Measurements from ENCODE around the gene RNF7.
"Not testable (repeated sequence)": the region's sequence is repeated elsewhere in the genome, so short reads cannot be mapped to it uniquely, and the experiment has no call there.

RNF7 gene

DNA sequence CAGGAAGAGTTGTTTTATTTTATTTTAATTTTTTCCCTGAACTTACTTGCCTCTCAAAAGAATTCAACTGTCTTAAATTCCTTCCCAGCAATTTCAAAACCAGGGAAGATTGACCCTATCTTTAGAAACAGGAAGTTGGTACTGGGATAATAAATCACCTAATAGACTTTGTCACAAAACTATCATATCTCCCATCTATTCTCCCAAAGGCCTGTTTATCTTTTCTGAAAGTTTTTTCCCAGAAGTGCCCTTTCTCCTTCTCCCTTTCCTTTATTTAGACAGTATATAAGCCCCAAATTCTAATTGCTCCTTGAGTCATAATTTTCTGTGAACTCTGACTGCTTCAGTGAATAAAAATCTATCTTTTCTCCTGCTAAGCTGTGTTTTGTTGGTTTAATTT lies 2.9 kb upstream of the RNF7 start:
- no peak for DNase-seq (ENCODE audit: low read depth in 4 of 4, low spot score in 1 of 4)

DNA sequence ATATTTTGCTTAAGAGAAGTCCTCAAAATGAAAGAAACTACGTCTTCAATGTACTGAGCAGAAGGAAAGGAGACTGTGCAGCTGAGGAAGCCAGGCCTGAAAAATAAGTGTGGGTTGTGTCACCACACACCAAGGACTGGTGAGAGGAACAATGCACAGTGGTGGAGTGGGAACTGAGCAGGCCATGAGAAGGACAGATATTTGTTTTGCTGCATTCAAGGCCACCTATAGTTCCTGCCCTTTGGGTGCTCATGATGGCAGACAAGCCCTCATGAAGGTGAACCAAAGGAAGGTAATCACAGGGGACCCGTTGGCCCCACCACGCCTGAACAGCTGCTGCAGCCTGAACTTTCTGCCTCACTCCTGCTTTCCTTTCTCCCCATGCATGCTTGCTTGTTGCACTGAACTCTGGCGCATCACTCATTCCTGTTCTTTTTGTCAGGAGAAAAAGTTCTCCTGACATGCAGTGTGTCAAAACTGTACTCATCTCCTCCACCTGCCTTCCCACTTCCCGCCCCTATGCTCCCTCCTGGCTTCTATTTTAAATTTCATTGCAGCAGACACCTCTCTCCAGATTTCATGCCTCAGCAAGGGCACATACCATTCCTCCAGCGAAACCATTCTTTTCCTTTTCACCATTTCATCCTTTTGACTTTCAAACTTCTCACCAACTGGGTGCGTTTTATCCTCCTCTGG lies 2.2 kb upstream of the RNF7 start:
- no peak for DNase-seq (ENCODE audit: low read depth in 4 of 4, low spot score in 1 of 4)

DNA sequence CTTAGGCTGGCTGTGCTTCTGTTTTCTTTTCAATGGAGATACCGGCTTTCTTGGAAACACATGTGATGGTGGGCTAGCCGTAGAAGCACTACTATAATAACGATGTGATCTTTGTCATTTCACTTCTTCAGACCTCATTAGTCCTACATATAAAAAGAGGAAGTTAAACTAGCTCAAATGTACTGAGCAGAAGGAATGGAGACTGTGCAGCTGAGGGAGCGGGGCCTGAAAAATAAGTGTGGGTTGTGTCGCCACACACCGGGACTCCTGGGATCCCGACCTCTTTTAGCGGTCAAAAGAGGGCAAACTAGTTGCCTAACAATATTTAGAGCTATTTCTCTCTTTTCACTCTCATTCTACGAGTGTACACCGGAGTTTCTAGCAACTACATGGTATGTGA lies 1.0 kb upstream of the RNF7 start:
- no peak for DNase-seq (ENCODE audit: low read depth in 4 of 4, low spot score in 1 of 4)

DNA sequence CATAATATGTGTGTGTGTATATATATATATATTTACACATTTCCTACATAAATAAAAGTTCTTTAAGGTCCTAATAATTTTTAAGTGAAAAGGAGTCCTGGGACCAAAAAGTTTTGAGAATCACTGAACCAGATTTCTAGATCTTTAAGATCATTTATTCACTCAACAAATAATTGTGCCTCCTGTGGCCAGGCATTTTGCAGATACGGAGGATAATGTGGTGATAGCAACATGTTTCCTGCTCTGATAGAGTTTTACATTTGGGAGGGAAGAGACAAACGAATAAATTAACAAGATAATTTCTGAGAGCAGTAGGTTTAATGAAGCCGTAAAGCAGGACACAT lies 448 bp upstream of the RNF7 start:
- no peak for DNase-seq (ENCODE audit: low read depth in 4 of 4, low spot score in 1 of 4)

DNA sequence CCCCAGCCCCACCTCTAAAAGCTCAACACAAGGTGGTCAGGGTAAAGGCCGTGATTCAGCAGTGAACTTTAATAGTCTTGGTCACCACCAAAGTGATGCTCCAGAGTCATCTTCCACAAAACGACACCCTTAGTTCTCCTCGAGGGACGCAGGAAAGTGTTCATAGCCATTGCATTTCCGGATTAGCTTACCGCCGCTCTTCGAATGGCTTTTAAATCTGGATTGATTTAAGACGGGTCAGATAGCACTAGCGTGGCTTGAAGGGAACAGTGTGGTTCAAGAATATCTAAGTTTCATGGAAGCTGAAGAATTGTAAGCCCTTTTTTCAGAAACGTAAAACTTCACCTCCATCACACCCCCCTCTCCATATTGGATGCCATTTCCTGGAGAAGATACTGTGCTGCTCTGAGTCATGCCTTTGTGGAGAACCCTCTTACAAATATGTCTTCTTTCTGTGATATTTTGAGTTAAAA lies 829 bp downstream of the RNF7 start:
- peak in 1 of 4 experiments; percentile 5 for DNase-seq (ENCODE audit: low read depth in 4 of 4, low spot score in 1 of 4)

DNA sequence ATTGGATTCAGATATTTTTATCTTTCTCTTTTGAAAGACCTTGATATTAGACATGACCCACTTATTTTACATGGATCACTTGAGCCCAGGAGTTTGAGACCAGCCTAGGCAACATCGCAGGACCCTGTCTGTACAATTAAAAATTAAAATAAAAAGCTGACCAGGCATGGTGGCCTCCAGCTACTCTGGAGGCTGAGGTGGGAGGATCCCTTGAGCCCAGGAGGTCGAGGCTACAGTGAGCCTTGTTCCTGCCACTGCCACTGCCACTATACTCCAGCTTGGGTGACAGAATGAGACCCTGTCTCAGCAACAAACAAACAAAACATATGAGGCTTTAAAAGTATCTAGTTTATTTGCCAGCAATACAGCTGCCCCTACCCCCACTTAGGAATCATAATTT lies 1.6 kb downstream of the RNF7 start:
- no peak for DNase-seq (ENCODE audit: low read depth in 4 of 4, low spot score in 1 of 4)

DNA sequence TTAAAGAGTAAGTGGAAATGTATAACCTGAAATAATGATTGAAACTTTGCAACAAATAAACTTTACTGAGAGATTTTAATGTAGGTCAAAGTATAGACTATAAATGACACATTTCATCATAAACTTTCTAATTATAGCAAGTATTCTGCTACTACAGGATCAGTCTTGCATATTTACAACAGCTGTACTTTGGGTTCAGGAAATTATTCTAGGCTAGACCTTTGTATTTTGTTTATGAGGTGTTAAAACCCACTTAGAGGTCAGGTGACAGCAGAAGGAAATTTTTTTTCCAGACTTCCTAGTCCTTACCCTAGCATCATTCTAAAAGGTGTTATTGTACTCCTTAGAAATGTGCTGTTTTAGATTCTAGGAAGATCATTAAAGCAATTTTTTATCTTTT lies 2.3 kb downstream of the RNF7 start:
- no peak for DNase-seq (ENCODE audit: low read depth in 4 of 4, low spot score in 1 of 4)

DNA sequence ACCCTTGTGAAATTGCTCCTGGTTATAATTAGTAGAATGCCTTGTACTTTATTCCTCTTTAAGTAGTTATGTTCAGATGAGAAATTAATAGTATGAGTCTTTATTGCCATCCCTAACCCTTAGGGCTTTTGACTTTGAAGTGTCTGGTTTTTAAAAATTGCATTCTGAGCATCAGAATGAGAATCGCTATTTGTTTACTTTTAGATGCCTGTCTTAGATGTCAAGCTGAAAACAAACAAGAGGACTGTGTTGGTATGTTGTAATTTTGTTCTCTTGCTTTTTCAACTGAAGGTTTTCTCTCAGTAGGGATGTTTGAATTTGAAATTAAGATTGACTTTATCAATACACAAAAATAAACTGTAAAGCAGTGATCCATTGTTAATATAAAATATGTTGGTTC lies 5.2 kb downstream of the RNF7 start:
- DNase-seq (ENCODE audit: low read depth in 4 of 4, low spot score in 1 of 4) = no peak

DNA sequence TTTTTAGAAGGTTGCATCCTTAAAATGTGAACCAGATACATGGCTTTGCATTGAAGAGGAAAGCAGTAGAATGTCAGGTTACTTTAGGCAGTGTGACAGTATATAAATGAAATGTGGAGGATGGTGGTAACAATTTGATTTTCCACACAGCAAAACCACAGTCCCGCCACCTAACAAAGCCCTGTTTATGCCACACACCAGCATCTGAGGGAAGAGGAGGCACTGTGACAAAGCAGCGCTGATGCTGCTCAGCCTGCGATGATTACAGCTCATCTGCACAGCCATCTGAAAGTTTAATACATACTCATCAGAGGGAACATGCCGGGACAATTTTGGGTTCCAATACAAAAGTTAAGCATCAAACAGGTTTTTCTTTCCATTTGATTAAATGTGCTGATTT lies 8.9 kb downstream of the RNF7 start:
- DNase-seq (ENCODE audit: low read depth in 4 of 4, low spot score in 1 of 4) = no peak

DNA sequence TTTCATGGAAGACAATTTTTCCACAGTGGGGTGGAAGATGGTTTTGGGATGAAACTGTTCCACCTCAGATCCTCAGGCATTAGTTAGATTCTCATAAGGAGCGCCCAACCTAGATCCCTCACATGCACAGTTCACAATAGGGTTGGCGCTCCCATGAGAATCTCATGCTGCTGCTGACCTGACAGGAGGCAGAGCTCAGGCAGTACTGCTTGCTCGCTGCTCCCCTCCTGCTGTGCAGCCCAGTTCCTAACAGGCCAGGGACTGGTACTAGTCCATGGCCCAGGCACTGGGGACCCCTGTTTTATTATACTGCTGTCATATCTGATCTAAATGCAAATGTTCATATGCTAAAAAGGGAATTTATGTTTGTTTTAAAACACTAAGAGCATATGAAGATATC lies 15.3 kb downstream of the RNF7 start:
- no peak for DNase-seq (ENCODE audit: low read depth in 4 of 4, low spot score in 1 of 4)

DNA sequence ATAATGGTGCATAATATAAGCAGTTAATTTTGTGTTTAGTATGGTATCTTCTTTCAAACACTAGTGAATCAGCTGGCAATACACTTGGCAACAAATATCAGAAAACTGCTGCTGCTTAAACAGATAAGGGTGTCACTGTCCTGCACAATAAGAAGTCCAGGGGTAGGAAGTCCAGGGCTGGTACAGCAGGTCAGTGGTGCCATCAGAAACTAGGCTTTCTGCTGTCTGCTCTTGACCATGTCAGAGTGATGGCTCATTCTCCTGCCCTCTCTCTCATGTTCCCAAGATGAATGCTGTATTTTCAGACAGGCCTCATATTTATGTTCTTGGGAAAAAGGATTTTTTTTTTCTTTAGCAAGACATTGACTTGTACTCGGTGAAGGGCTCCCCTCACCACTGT lies 15.9 kb downstream of the RNF7 start:
- no peak for DNase-seq (ENCODE audit: low read depth in 4 of 4, low spot score in 1 of 4)

DNA sequence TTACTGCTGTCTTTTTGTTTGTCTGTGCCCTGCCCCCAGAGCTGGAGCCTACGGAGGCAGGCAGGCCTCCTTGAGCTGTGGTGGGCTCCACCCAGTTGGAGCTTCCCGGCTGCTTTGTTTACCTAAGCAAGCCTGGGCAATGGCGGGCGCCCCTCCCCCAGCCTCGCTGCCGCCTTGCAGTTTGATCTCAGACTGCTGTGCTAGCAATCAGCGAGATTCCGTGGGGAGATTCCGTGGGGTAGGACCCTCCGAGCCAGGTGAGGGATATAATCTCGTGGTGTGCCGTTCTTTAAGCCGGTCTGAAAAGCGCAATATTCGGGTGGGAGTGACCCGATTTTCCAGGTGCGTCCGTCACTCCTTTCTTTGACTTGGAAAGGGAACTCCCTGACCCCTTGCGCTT lies 24.5 kb downstream of the RNF7 start:
- DNase-seq (ENCODE audit: low read depth in 4 of 4, low spot score in 1 of 4) = not testable (repeated sequence)

DNA sequence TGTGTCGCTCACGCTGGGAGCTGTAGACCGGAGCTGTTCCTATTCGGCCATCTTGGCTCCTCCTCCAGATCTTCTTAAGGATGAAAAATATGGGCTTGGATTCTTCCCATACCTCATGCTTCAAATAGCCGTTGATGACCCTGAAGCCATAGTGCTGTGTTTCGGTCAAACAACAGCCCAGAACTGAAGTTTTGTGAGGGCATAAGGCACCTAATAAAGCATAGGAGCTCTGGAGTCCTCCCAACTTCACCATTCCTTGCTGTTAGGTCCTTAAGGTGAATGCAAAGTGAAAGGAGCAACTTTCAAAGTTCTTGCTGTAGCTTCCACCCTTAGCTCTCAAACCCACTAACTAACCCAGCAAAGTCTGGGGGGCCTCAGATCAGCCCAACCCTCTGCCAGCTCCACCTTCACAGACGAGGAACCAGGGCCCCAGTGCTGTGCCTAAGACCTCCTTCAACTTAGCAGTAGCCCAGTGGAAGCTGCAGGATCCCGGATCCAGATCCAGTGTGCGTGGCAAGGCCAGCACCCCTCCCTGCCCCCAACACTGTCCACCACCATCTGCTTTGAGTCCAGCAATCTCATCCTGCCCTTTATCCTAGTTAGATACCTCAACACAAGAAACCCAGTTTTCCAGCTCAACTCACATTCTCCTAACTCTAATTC lies 25.1 kb downstream of the RNF7 start, which contains the start of gene GRK7:
GRK7 (plus strand) TSS at position 321 of the 663 bp plus-strand sequence. CDS start 14,877 bp downstream, outside the sequence.
- DNase-seq (ENCODE audit: low read depth in 4 of 4, low spot score in 1 of 4) = no peak

DNA sequence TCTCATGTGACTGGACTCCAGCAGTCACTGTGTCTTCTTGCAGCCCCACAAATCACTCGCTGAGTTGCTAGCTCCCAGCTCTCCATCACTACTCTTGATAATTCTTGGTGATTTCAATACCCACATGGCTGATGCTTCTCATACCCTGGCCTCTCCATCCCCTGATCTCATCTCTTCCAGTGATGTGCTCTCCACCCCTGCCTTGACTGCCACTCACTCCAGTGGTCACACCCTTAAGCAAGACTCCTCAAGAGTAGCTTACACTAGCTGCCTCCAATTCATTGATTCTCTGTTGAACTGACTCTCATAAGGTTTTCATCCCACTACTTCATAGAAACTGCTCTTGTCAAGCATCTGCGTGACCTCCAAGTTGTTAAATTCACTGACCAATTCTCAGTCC lies 25.9 kb downstream of the RNF7 start:
- DNase-seq (ENCODE audit: low read depth in 4 of 4, low spot score in 1 of 4) = no peak

DNA sequence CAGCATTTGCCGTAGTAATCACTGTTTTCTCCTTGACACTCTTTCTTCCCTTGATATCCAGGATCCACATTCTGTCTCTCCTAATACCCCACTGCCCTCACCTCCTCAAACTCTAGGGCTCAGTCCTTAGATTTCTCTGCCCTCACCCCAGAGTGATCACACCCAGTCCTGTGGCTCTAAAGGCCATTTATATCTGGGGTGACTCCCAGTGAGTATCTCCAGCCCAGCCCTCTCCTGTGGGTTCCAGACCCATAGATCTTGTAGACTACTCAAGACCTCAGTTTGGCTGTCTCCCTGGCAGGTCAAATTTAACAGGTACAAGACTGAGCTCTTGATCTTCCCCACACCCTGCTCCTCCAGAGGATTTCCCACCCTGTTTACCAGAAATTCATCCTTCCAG lies 26.4 kb downstream of the RNF7 start:
- DNase-seq (ENCODE audit: low read depth in 4 of 4, low spot score in 1 of 4) = no peak

DNA sequence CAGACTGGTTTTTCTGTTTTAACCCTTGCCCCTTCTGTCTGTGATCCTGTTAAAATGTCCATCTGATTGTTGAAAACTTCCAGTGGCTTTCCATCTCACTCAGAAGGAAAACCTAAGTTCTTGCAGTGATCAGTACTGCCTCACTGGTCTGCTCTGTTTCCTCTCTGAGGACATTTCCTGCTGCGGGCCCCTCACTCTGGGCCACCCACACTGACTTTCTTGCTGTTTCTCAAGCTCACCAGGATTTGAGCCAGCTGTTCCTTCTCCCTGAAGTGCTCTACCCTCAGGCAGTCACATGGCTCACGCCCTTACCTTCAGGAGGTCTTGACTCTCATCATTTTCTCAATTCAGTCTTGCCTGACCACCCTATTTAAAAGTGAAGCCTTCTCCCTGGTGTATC lies 26.9 kb downstream of the RNF7 start:
- no peak for DNase-seq (ENCODE audit: low read depth in 4 of 4, low spot score in 1 of 4)

DNA sequence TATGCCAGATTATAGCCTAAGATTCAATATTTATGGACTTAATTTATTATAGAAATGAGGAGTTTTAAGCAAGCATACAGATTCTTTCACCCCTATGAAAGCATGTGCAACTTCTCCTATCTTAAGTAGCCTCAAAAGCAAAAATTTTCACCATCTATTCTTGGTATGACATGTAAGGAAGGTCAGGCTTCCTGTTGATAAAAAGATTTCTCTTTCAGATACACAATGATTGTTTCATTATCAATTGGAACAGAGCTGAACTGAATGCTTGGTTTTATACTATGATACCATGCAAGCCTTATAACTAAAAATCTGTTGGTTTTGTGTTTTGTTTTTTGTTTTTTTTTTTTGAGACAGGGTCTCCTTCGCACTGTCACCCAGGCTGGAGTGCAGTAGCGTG lies 29.0 kb downstream of the RNF7 start:
- no peak for DNase-seq (ENCODE audit: low read depth in 4 of 4, low spot score in 1 of 4)

DNA sequence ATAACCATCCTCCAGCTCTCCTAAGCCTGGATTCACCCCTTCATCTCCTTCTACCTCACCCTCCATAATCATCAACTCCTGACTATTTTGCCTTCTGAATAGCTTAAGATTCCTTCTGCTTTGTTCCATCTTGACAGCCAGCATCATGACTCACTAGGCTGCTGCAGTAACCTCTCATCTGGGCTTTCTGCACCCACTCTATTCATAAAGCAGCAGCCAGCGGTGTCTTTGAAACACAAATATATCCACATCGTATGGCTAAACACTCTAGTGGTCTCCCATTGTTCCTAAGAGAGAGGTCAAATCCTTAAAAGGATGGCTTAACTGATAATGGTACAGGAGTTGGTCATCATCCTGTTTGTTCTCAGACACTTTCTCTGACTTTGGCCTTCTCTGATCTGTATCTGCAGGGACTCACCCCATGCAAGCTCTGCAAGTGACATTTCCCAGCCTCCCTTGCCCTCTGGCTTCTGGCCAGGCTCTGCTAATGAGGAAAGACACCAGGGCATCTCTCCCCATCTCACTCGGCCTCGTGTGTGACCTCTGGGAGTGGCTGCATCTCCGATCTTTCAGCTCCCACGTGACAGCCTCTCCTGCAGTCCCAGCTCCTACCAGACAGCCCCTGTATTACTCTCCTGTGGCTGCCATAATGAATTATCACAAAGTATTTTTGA lies 31.3 kb downstream of the RNF7 start:
- DNase-seq (ENCODE audit: low read depth in 4 of 4, low spot score in 1 of 4) = no peak

DNA sequence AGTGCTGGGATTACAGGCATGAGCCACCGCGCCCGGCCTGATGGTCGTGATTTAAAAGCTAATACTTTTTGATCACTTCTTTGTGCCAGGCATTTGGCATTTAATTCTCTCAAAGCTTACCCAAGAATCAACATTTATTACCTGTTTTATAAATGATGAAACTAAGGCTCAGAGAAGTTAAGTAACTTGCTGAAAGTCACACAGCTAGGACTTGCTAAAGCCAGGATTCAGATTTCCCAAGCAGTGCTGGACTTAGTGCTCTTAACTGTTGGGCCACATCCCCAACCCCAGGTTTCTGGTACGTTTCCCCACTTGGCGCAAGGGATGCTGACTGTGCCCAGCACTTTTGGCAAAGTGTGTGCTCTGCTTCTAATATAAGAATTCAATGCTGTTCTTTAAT lies 35.6 kb downstream of the RNF7 start:
- DNase-seq (ENCODE audit: low read depth in 4 of 4, low spot score in 1 of 4) = no peak

DNA sequence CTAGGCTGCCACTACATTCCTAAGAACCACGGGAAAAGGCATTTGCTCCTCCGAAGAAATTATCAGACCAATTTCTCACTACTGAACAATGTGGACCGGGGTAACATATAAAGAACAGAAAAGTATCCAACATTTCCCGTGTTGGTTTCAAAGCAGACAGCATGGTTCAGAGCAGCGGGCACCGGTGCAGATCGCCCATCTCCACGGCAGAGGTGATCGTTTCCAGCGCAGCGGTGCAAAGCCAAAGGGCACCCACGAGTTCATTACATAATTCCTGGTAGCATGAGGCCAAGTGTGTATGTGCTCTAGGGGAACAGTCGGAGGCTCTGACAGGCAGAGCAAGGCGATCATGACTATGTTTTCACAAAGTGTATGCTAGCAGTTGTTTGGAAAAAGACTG lies 38.3 kb downstream of the RNF7 start:
- DNase-seq (ENCODE audit: low read depth in 4 of 4, low spot score in 1 of 4) = no peak

DNA sequence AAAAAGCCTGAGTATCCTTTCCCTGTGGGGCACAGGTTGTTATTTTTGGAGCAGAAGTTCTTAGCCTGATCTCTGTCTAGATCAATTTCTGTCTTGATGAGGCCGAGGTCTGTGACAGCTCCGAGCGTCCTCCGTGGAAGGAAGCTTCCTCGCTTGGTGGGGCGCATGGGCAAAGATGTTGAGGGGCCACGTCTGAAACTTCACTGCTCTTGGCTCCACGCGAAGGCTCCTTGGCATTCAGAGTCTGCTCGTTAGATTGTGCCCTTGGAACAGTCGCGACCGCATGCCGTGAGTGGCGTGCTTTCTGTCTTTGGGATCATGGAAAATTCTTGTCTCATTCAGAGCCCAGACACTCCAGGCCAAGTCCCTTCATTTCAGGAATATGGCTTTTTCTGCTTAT lies 38.8 kb downstream of the RNF7 start:
- no peak for DNase-seq (ENCODE audit: low read depth in 4 of 4, low spot score in 1 of 4)
